Measurements from ENCODE around the gene RASGRF1.
"Not testable (repeated sequence)": the region's sequence is repeated elsewhere in the genome, so short reads cannot be mapped to it uniquely, and the experiment has no call there.

The RASGRF1 gene

DNA sequence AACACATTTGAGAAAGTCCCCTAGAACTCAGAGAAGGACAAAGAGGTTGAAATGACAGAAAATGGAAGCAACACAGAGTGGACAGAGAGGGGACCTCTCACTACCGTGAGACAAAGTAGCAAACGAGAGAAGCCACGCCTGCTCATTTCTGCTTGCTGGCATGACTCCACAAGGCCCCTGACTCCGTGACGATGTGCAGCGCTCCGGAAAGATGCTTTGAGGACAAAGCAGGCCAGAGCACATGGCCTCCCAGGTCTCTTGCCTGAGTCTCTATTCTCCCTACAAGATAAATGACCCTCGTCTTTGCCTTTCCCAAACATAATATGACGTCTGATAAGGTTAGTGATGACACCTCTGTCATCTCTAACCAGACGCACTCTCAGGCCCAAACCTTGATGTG is 81.9 kb downstream of the RASGRF1 start:
- DNase-seq (ENCODE audit: low read depth) = no peak

DNA sequence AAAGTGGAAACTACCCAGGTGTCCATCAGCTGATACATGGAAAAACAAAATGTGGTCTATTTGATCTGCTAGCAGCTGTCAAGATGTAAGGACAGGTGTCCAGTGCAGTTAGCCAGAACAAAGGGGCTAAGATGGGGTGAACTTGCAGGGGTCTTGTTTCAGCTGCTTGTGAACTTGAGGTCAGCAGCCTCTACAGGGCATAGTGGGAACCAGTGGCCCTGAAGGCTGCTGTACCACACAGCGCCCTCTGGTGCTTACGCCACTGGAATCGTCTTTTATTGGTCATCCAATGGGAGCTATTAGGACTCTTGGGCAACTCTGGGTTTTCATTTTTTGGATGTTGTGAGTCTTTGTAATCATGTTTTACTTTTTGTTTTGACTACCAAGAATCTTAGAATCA is 83.5 kb downstream of the RASGRF1 start:
- DNase-seq (ENCODE audit: low read depth) = peak; percentile 15

DNA sequence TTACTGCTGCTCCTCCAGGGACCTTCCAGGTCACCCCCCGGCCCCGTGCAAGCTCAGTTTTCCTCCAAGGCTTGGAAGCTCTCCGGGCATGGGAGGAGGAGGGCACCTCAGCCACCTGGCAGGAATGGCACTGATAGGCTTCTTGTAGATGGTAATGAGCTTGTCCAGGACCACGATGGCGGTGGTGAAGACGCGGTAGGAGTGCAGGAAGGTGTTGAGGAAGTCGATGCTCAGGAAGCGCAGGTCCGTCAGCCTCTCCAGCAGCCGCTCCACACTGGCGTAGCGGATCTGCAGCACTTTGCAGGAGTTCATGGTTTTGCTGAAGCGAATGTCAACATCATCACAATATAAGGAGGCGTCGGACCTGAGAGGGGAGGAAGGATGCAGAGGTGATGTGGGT is 84.5 kb downstream of the RASGRF1 start:
- DNase-seq (ENCODE audit: low read depth) = no peak

DNA sequence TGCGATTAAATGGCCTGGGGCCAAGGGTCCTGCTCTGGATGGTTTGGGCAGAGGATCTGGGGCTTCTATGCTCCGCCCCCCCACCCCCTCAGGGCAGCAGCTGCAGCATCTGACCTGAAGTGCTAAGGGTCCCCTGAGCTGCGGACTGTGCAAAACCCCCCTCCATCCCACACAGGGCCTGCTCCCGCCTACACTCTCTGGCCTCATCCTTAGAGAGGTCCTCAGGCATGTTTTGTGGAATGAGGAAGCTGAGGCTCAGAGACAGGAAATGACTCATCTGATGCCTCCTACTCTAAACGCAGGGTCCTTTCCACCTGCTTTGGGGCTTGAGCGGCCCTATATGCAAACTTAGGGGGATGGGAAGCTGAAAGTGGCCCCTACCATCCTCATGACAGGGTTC is 86.2 kb downstream of the RASGRF1 start:
- DNase-seq (ENCODE audit: low read depth) = no peak

DNA sequence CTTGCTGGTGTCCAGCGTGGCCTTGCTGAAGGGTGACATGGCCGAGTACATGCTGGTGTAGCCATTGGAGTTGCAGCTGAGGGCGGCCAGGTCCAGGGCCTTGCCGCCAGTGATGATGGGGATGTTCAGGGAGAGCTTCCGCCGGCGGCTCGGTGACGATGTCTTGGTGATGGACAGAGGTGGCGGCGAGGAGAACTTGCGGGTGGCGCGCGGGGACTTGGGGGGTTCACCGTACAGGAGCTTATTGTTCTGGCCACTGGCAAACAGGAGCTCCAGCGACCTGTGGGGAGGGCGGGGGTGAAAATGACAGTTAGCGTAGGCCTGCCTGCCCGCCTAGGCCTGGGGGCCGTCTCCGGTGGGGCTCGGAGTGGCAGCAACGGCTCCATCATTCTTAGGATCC is 86.7 kb downstream of the RASGRF1 start:
- no peak for DNase-seq (ENCODE audit: low read depth)

DNA sequence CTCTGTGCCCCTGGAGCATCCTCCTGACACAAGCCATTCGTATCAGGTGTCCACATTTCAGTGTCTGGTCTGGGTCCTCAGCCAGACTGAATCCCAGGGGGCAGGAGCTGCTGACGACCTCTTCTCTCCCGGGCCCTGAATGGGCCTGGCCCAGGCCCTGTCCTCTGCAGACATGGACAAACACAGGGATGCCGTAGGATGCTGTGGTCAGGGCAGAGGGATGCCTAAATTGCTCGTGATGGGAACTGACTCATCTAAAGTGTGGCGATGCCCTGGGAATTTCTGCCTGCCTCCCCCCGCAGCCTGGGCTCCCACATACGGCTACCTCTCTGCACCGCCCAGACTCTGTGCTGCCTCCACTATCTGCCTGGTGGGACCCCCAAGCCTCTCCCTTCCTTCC is 87.3 kb downstream of the RASGRF1 start:
- DNase-seq (ENCODE audit: low read depth) = no peak

DNA sequence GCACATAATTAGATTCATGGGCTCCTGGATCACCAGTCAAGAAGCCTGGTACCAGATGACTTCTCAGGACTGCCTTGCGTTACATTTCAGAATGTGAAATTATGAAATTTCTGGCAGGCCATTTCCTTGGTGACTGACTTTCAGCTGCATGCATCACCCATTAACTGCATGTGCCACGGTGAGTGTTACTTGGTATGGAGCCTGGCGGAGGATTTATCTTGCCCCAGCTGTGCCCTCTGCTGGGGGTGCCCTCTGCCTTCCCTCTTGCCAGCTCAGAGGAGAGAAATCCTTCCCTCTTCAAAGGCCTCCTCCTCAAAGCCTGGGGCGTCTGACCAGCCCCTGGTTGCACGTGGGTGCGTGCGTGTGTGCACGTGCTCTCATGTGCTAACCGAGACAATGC is 88.0 kb downstream of the RASGRF1 start:
- no peak for DNase-seq (ENCODE audit: low read depth)

DNA sequence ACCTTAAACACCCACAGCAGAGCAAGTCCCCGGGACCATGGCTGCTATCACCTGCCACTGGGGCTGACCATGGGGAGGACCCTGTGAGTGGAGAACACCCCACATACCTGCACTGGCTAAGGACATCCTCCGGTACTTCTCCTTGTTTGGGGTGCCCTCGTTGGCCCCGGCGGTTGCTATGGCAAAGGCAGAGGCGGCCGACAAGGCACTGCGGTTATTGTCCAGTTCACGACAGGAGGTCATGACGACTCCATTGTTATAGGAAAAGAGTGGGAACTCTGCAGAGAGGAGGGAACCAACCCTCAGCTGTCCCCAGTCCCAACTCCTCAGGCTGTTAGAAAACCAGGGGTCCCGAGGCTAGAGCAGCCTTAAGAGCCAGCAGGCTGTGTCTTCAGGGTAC is 90.9 kb downstream of the RASGRF1 start:
- DNase-seq (ENCODE audit: low read depth) = no peak

DNA sequence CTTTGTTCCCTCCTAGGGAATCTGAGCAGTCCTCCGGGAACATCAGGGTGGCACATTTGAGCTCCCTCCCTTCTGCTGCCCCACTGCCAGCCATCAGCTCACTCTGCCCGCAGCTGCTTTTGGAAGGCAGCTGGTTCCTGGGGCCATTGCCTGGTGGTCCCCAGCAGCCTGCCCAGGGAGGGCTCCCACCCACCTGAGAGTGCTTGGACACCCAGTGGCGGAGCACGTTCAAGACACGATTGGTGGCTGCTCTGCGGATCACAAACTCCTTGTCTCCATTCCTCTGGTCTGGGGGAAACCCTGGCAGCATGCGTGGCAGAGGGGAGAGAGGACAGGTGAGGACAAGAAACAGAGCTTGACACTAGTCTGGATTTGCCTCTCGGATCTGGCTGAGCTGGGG is 92.1 kb downstream of the RASGRF1 start:
- no peak for DNase-seq (ENCODE audit: low read depth)

DNA sequence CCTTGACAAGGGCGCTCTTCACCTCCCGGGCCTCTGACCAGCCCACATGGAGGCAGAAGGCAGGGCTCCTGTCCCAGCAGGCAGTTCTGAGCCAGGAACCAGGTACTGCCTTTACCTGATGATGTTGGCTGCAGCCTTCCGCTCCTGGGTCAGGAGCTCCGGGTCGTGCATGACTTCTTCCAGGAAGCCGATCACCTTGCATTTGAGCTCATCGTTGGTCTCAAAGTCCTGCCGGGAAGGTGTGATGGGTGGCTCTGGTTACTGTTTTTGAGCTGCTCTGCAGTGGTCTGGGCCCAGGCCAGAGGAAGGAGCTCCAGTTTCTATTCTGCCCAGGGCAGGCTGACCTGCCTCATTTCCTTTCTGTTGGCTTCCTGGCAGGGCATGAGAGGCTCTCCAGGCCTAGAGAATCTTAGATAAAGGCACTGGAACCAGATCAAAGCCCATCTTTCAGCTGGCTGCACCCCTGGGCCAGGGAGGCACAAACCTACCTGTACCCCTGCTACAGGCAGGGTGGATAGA is 92.5 kb downstream of the RASGRF1 start:
- DNase-seq (ENCODE audit: low read depth) = no peak

DNA sequence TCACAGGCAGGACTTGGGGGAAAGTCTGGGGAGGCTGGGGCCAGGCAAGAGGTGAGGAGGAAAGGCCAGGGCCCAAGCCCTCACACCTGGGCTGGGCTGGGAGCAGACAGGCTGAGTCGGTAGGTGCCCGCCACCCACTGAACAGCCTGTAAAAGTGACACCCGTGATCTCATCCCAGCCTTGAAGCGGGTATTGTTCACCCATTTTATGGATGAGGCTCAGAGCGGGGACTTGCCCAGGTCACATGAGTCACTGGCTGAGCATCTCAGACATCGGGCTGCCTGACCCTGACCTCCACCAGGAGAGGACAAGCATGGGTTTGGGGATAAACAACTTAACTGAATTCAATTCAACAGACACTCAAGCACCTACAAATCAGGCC is 93.7 kb downstream of the RASGRF1 start:
- DNase-seq (ENCODE audit: low read depth) = no peak

DNA sequence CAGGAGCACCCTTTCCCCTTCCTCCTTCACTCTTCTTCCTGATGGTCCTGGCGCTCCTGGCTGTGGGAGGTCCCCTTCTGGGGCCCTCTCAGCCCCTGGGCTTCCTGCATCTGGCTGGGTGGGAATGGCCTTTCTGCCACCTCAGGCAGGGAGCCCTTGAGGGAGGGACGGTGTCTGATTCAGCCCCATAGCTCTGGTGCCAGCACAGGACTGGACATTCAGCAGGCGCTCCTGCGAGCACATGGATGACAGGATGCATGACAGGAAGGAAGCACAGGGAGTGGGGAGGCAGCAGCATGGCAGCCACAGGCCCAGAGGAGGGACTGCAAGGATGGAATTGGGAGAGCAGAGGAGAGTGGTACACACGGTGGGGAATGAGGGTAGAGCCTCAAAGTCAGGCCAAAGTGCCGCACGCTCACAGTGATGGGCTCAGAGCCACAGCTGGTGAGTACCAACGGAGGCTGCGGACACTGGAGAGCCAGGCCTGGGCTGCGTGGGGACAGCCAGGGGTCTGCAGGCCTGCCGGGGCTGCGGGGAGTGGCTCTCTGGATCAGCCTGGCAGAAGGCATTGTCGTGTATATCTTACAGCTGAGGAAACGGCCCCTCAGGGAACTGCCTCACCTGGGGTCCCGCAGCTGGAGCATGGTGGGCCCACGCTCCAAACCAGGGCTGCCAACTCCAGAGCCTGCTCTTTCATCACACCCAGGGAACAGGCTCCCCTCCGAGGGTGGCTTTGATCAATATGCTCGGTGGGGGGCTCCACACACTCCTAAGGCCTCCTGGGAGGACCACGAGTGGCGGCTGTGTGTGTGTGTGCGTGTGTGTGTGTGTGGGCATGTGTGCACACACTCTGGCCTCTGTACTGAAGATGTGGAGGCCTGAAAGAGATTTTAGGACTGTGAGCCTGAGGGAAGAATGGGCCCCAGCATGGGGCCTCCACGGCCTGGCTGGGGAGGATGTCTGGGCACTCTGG is 94.4 kb downstream of the RASGRF1 start:
- no peak for DNase-seq (ENCODE audit: low read depth)

DNA sequence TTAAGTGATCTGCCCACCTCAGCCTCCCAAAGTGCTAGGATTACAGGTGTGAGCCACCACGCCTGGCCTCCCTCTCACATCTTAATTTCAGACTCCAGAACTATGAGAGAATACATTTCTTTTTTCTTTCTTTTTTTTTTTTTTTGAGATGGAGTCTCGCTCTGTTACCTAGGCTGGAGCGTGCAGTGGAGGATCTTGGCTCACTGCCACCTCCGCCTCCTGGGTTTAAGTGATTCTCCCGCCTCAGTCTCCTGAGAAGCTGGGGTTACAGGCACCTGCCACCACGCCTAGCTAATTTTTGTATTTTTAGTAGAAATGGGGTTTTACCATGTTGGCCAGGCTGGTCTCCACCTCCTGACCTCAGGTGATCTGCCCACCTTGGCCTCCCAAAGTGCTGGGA is 95.4 kb downstream of the RASGRF1 start:
- DNase-seq (ENCODE audit: low read depth) = not testable (repeated sequence)

DNA sequence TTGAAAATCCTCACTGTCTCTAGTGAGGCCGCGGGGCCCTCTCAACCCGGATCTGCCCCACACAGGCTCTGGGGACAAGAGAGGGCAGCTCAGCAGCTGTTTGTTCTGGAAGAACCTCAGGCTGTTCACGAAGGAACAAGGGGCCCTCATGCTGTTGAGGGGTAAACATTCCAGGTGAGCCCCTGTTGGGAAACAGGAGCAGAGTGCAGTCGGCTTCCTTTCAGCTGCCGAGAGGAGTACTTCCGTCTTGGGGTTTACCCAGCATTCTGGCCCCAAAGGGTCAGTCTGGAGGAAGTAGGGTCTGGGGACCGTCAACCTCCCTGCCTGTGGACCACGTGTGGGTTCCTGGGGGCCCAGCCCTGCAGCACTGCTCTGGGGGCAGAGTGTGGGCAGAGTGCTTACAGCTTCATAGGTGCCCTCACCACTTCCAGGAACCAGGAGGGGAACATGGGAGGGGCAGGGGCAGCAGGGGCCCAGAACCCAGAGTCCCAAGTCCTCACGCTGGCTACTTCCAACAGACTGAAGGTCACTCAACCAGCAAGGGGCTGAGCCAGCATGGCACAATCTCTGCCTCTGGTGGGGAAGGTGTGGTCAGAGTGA is 96.5 kb downstream of the RASGRF1 start:
- no peak for DNase-seq (ENCODE audit: low read depth)

DNA sequence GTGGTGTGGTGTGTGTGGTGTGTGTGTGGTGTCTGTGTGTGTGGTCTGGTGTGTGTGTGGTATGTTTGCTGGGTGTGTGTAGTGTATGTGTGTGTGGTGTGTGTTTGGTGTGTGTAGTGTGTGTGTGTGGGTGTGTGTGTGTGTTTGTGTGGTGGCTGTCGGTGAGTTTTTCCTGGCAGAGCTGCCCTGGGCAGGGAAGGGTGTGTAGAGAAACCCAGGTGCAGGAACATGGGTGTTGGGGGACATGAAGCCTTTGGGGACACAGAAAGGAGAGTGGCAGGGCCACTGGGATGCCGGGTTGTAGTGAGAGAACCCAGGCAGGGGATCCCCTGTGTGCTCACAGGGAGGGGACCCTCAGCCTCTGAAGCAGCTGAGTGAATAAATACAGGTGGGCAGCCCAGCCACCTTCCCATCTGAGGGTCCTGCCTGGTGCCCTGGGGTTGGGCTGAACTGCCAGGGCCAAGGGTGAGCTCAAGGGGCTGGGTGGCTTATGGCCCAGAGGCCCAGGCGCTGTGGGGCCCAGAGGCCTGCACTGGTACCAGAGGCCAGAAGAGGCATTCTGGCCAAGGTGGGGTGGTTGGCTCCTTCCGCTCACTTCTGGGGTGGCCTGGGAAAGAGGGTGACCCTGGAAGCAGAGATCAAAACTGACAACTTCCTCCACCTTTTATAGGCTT is 97.2 kb downstream of the RASGRF1 start:
- no peak for DNase-seq (ENCODE audit: low read depth)

DNA sequence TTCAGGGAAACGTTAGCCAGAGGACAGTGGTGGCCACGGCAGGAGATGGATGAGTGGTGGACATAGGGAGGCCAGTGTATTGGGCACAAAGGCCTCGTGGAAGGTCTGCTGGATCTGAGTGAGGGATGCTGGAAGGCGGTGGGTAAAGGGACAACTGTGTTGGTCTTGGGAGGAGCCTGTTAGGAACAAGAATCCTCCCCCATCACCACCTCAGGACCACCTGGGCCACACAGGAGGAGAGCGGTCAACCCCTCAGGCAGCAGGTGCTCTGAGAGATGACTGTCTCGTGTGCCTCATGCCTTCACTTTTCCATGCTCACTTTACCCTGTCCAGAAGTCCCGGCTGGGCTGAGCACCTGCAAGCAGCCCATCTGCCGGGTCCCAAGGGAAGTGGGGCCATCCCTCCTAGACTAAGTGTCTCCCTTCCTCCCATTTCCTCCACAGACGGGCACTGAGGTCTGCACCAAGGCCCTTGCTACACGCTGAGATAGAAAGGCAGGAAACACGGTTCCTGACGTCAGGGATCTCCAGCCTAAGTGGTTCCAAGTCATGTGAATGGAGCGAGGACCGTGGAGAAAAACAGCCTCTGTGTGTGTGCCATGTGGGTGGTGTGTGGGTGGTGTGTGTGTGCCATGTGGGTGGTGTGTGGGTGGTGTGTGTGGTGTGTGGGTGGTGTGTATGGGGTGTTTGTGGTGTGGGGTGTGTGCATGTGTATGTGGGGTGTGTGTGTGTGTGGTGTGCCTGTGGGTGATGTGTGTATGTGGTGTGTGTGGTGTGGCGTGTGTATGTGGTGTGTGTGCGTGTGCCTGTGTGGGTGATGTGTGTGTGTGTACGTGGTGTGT is 97.9 kb downstream of the RASGRF1 start:
- no peak for DNase-seq (ENCODE audit: low read depth)

DNA sequence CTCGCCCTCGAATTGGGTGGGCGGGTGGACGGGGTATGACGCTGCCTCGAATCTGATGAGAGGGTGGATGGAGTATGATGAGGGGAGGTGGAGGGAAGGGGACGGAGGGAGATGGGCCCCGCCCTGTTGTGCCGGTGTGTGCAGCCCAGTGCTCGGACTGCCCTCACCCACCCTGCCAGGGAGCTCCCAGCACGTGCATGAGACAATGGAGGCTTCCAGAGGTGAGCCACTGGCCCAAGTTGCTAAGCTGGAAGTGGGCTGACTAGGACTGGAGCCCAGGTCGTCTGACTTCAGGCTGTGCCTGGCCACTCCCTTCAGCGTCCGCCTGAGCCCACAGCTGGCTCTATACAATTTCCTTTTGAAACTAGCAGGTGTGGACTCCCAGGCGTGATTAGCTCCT is 98.7 kb downstream of the RASGRF1 start:
- no peak for DNase-seq (ENCODE audit: low read depth)

DNA sequence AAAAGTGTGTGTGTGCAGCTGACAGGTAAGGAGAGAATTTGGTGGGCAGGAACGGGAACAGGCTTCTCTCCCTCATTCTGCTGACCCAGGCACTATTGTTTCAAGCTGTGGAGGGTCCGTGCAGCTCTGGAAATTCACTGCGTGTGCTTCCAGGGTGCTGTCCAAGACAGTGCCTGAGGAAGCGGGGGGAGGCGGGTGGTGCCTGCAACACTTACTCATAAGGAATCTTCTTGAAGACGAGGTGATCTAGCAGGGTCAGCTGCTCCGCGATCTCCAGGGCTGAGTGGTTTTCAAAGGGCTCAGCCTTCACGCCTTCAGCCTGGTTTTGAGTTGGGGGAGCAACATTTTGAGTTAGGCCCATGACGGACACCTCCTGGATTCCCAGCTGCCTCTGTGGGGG is 99.1 kb downstream of the RASGRF1 start:
- no peak for DNase-seq (ENCODE audit: low read depth)

DNA sequence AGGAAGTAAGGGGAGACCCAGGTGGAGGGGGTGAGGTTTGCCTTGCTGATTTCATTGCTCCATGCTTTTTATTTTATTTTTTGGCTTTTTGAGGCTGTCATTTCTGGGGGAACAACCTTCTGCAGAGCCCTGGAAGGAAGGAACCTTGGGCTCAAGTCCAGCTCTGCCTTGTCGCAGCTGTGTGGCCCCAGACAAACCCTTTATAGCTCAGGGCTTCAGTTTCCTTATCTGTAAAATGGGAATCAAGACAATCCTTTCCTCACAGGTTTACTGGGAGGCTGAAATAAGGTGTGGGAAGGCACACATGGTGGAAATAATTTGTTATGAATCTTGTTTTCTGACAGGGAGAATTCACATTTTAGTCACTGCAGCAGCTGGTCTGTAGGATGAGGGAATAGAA is 100.3 kb downstream of the RASGRF1 start:
- DNase-seq (ENCODE audit: low read depth) = no peak

DNA sequence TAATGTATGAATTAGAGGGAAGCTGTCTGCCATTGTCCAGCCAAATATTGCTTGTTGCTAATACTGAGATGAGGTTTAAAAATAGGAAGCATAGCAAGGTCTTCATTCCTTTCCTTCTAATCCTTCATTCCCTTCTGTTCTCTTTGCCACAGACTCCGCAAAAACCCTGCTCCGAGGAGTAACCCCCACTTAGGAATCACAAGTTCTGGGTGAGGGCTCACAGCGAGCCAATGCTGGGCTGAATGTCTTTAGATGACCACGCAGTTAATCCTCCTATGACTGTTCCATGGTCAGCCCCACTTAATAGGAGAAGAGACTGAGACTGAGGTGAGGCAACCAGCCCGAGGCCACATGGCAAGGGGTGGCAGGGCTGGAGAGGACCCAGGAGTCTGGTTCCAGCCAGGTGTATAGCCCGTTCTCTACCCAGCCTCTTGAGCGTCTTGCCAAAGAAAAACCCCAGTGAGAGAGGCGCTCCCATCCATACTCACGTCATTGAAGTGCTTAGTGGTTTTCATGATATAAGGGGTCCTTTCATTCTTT is 100.8 kb downstream of the RASGRF1 start:
- no peak for DNase-seq (ENCODE audit: low read depth)

DNA sequence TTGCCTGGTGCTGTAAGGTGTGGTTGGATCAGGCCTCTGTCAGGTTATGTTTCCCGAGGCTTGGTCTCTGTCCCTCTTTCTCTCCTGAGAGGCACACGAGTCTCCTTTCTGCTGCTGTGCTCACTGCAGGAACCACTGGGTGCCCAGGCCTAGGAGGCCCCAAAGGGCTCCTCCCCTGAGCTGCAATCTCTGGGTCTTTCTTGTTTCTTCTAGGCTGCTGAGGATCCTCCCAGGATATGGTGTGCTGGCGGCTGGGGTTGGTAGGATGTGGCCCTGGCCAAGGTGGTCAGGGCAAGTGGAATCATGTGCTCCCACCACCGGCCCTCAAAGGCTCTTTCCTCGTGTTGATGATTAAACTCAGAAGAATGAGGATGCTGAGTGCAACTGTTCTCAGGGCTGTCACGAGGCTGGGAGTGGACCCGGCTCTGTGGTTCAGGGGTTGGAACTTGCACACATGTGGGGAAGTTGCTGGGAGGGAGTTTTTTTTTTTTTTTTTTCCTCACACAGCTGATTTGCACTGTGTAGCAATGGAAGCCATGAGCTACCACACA is 102.1 kb downstream of the RASGRF1 start:
- DNase-seq (ENCODE audit: low read depth) = peak; percentile 96
